Effector CD4-positive, alpha-beta T cell (primary cell): ENCODE data around the gene SETD1B.
"Not testable (repeated sequence)": the region's sequence is repeated elsewhere in the genome, so short reads cannot be mapped to it uniquely, and the experiment has no call there.

Experiments
- DNase-seq: peaks from one replicate; pipeline ENCODE4 v3.0.0-alpha.2; 2020

Gene SETD1B

GRCh38 chr12:121781484-121781997 lies 22.3 kb upstream of the SETD1B start:
- DNase-seq, result no peak

DNA sequence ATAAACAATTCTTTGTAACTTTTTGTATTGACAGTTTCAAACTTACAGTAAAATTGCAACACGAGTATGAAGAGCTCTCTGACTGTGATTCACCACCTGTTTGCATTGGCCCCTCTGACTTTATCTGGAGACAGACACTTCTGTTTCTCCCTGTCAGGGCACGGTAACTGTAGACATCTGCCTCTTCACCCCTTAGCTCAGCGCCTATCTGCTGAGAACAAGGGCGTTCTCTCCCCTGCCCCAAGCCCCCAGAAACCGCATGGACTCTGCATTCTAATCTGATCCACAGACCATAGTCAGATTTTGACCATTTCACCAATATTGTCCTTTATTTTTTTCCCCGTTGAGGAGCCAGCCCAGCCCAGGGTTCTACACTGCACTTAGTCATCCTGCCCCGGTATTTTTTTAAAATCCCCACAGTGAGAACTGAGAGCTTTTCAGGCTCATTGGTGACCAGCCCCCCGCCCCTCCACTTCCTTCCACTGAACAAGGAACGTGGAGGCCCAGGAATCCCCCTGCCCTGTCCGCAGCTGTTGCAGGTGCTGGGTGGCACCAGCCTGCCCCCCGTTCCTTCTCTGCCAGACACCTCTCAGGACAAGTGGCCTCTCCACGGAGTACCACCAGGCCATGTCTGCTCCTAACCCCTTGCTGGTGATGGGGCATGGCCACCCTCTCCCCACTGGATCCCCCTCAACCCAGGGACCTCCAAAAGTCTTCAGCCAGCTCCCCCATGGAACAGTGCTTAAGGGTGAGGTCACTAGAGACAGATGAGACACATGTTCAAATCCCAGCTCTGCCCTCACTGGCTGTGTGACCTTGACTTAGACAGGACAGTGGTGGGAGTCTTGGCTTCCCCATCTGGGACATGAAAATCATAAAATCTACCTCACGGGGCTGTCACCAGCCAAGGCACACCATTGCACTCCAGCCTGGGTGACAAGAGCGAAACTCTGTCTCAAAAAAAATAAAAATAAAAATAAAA lies 21.5 kb upstream of the SETD1B start:
- peak; percentile 48 for DNase-seq

GRCh38 chr12:121783766-121784165 lies 20.0 kb upstream of the SETD1B start:
- no peak for DNase-seq

GRCh38 chr12:121784460-121784859 lies 19.3 kb upstream of the SETD1B start:
- DNase-seq, result no peak

- peak; percentile 44 for DNase-seq
Observed at GRCh38 chr12:121786440-121786825, 17.4 kb upstream of the SETD1B start.

GRCh38 chr12:121787063-121788025 lies 16.5 kb upstream of the SETD1B start:
- no peak for DNase-seq

DNA sequence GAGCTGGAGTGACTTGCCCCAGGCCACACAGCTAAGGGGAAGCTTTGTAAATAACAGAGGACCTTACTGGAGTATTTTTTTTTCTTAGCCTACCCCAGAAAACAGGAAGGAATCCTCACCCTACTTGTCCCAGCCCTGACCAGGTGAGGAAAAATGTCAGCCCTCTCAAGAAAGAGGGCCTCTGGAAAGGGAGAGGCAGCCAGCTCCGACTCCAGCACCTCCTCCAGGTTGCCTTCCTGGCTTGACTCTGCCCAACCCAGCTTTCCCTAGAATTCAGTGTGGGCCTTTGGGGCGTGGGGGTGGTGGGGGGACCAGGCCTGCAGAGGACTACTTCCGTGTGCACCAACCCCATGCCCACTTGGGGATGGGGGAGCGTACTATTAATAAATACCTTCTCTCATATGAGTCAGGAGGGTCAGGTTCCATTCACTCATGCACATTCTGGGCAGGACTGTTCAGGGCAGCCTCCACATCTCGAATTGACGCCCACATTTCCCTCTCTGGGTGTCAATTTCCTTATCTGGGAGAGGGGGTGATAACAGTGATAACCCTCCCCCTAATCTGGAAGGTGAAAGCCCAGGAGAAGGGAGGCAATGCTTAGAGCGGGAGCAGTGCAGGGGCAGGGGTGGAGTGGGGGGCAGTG lies 15.5 kb upstream of the SETD1B start:
- no peak for DNase-seq

DNA sequence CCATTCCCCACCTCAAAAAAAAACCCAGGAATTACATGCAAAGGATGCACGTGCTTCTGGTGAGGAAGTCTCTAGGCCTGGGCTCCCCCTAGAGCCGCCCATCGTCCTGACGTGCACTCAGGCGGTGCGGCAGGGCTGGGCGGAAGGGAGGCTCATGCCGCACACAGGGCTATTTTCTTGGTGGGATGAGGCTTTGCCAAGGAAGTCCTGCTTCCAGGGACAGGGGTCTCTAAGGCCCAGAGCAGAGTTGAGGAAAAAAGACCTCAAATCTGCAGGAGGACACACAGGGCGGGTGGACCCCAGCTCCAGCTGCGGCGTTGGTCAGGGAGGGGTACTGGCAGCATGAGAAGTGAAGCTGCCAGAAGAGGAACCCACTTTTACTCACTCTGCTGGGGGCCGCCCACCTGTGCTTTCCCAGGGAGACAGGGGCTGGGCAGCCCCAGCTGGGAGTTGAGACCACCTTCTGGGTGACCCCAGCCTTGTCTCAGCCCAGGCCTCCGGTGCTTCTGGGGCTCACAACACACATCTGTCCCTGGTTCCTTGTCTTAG lies 14.5 kb upstream of the SETD1B start:
- DNase-seq, result no peak

- peak; percentile 93 for DNase-seq
Observed at GRCh38 chr12:121789800-121790728, 13.7 kb upstream of the SETD1B start.

GRCh38 chr12:121790785-121791184 lies 13.0 kb upstream of the SETD1B start:
- DNase-seq, result not testable (repeated sequence)

DNA sequence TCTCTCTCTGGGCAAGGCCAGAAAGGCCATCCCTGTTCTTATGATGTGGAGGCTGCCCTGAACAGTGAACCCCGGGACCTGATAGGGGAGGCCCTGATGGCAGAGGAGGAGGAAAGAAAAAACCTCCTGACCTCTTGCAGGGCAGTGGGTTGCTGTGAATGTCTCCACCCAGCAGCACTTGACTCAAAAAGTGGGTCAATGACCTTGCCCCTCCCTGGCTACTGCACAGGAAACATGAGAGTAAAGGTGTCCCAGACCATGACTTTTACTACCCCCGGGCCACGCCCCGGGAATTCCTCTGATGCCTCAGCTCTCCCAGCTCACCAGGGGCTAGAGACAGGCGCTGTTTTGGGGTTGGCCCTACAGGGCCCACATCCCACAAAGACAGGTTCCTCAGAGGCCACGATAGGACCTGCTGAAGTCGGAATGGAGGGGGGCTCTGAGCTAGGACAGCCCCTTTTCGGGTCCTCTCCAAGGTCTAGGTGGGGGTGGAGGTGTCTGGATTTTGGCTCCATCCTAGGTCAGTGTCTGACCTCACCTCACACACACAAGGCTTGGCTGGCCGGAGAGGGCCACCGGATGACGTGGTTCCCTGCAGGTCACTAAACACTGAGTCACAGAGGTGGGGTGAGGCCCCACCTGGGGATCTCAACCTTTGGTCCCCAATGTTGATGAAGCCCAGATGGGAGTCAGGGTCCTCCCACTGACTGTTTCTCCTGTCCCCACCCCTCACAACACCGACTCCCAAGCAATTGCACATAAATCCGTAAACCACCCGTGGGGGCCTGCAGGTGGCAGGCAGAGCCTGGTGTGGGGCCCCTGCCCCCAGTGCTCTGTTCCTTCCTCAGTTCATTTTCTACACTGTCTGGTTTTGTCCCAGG lies 11.9 kb upstream of the SETD1B start:
- no peak for DNase-seq

DNA sequence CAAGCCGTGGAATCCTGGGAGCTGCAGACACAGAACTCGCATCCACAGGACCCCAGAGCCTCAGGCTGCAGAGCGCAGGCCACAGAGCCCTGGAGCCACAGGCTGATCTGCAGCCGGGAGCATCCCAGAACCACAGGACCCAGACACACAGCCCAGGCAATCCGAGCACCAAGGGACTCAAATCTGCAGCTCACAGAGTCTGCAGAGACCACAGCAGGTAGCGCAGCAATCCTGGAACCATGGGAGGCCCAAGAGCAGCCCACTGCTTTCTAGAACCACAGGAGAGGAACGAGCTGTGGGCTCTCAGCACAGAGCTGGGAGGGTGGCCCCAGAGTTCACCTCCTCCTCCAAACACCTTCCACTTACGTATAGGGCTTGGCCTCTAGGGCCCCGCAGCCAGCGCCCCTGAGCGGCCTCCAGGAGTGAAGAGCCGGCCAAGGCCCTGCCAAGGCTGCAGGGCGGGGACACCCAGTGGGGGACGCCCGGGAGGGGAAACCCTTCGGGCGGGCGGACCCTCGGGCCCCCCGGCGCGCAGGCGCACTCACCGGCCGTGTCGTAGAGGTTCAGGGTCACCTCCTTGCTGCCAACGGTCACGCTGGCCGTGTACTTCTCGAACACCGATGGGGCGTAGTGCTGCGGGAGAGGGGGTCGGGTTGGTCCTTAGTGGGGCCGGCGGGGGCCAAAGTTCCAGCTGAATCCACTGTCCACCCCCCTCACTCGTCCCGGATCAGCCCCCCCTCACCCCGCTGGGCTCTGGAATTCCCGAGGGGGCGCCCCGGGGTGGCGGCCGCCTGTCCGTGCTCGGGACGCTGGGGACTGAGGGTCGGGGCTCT lies 11.0 kb upstream of the SETD1B start:
- peak; percentile 44 for DNase-seq

DNA sequence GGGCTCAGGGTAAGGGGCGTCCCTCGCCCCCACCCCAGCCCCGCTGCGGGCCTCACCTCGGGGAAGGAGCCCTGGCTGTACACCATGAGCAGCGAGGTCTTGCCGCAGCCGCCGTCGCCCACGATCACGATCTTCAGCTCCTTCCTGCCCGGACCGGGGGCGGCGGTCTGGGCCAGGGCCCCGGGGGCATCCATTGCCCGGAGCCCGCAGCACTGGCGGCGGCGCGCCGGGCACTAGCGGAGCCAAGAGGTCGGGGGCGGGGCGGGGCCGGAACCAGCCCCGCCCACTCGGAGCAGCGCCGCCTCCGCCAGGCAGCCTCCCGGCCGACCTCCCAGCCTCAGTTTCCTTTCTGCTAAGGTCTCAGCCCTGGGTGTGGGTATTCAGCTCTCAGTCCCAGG lies 10.4 kb upstream of the SETD1B start, which contains the start of gene RHOF:
Gene RHOF (minus strand): TSS at position 249 of the 398 bp plus-strand sequence. CDS start 55 bp downstream, at position 194.
- no peak for DNase-seq

GRCh38 chr12:121793838-121794533 lies 9.8 kb upstream of the SETD1B start:
- DNase-seq, result peak; percentile 92

- DNase-seq, result peak; percentile 48
Observed at GRCh38 chr12:121794534-121795033, 9.2 kb upstream of the SETD1B start.

DNA sequence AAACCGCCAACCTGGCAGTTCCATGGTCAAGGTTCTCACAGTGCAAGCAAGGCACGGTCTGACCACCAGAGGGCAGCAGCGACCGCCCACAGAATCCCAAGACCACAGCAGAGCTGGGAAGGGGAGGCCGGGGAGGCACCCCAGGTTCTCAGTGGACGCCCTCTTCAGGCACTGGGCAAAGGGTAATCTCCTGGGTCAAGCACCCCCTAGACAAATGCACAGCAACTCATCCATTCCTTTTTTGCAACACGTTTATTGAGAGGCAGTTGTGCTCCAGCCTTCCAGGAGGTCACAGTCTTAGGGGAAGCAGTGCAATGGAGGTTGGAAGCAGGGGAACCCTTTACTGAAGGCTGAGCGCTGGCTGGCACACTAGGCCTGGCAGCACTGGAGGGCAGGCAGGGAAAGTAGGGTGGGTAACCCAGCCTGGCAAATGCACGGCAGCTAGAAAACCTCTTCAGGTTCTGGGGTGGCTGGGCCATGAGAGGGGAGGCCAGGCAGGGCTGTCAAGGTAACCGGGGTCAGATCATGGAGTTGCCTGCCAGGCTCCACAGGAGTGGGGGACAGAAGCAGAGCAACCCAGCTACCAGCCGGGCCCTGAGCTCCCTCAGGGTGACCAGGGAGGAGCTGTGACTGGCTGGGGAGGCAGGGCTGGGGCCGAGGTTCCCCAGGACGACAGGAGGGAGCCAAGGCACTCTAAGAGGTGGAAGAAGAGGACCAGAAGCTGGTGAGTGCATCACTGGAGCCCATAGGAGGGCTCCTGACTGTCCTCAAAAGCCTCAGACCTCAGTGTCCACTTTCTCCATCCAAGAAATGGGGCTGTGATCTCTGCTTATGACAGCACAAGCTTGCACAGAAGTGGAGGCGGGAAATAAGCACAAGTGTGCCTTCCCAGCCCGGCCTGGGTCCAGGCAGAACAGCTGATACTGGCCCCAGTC lies 8.5 kb upstream of the SETD1B start:
- DNase-seq, result peak; percentile 85
